Activated CD8-positive, alpha-beta memory T cell treated with anti-CD3 and anti-CD28 coated beads for 1 hour (primary cell): ENCODE results near the gene CDC34.
A peak's percentile ranks its signal among the peaks of the same experiment; 100 is the strongest.

Experiments
- DNase-seq, 2 donors: peaks; one replicate each; pipeline ENCODE4 v3.0.0-alpha.2; 2020; ENCODE audit warnings: low read depth in 1 of 2; ENCODE audit errors: extremely low read depth in 1 of 2

The CDC34 gene

GRCh38 chr19:540867-541637 is 9.5 kb downstream of the CDC34 start:
- no peak for DNase-seq

GRCh38 chr19:541699-542098 is 10.1 kb downstream of the CDC34 start:
- no peak for DNase-seq

GRCh38 chr19:542173-542866 is 10.8 kb downstream of the CDC34 start:
- DNase-seq, result no peak

GRCh38 chr19:543910-544608 is 12.5 kb downstream of the CDC34 start, which contains the start of gene GZMM:
TSS of gene GZMM (plus strand) at chr19:544053. CDS start at chr19:544072, 19 bp downstream.
- DNase-seq, result peak; percentile 55 to 63

GRCh38 chr19:547117-547516 is 15.6 kb downstream of the CDC34 start:
- no peak for DNase-seq

- no peak for DNase-seq
Observed at GRCh38 chr19:547836-548720, 16.5 kb downstream of the CDC34 start.

- DNase-seq, result no peak
Observed at GRCh38 chr19:548886-549830, 17.6 kb downstream of the CDC34 start.

- DNase-seq, result no peak
Observed at GRCh38 chr19:554817-555216, 23.3 kb downstream of the CDC34 start.

- DNase-seq, result no peak
Observed at GRCh38 chr19:555474-555808, 23.9 kb downstream of the CDC34 start.

GRCh38 chr19:556611-557382 is 25.2 kb downstream of the CDC34 start:
- DNase-seq, result no peak

- no peak for DNase-seq
Observed at GRCh38 chr19:558770-559439, 27.3 kb downstream of the CDC34 start.

GRCh38 chr19:560121-560520 is 28.6 kb downstream of the CDC34 start:
- no peak for DNase-seq

- DNase-seq, result no peak
Observed at GRCh38 chr19:566403-566802, 34.8 kb downstream of the CDC34 start.

GRCh38 chr19:566844-567243 is 35.3 kb downstream of the CDC34 start:
- no peak for DNase-seq

- no peak for DNase-seq
Observed at GRCh38 chr19:567296-567900, 35.8 kb downstream of the CDC34 start.

- no peak for DNase-seq
Observed at GRCh38 chr19:570251-570686, 38.7 kb downstream of the CDC34 start.

GRCh38 chr19:570937-571565 is 39.5 kb downstream of the CDC34 start:
- no peak for DNase-seq
